PC-9 (cell line): ENCODE measurements around the gene MAST2.

Experiments used
- CTCF ChIP-seq: fragments of 200-600 bp; sonication (generic); conservative IDR thresholded peaks from 2 replicates; pipeline ENCODE4 v1.6.1; 2017; ENCODE audit warnings: mixed run types, antibody characterized with exemption, mild to moderate bottlenecking, moderate library complexity
- EZH2 ChIP-seq: fragments of 200-600 bp; sonication (generic); IDR thresholded peaks from 2 replicates; pipeline ENCODE4 v1.8.0; 2017; ENCODE audit warnings: antibody characterized with exemption, low read depth

GRCh38 chr1:46062651-46063319, 259.4 kb downstream of the MAST2 start:
- TF ChIP-seq CTCF (no peak), EZH2 (no peak)
